Ectodermal cell (in vitro differentiated cells): Measurements from ENCODE around the gene CSMD2.
A peak's percentile ranks its signal among the peaks of the same experiment; 100 is the strongest.

Experiments used
- H3K27ac ChIP-seq: 2 replicates; pipeline ENCODE4 v1.7.0; 2013; ENCODE audit warnings: mild to moderate bottlenecking, low read depth, low read length; ENCODE audit not compliant: insufficient read depth, poor library complexity, severe bottlenecking
- H3K27me3 ChIP-seq: 2 replicates; pipeline ENCODE4 v1.7.0; 2013; ENCODE audit warnings: mild to moderate bottlenecking, low read length; ENCODE audit not compliant: insufficient read depth, control insufficient read depth, poor library complexity, severe bottlenecking
- H3K36me3 ChIP-seq: one replicate; pipeline ENCODE4 v1.7.0; 2013; ENCODE audit warnings: low read length; ENCODE audit not compliant: control insufficient read depth, insufficient read depth
- H3K4me1 ChIP-seq: one replicate; pipeline ENCODE4 v1.7.0; 2013; ENCODE audit warnings: low read length; ENCODE audit not compliant: control insufficient read depth, insufficient read depth
- H3K4me3 ChIP-seq: 2 replicates; pipeline ENCODE4 v1.7.0; 2013; ENCODE audit warnings: low read depth, low read length, control low read depth; ENCODE audit not compliant: insufficient read depth
- H3K9me3 ChIP-seq: 2 replicates; pipeline ENCODE4 v1.7.0; 2013; ENCODE audit warnings: mild to moderate bottlenecking, low read length, moderate library complexity; ENCODE audit not compliant: control insufficient read depth
- WGBS, 2 experiments: methylation state at CpG; one replicate each; pipeline ENCODE4 v1.1.7; 2013; ENCODE audit warnings: missing lambda C conversion rate in 2 of 2; 5-methylcytosine and 5-hydroxymethylcytosine counted together

CSMD2 gene

GRCh38 chr1:34178072-34178471 is 13.0 kb upstream of the CSMD2 start:
- Histone ChIP-seq H3K4me3 (no peak overlapping the region), H3K4me1 (no peaks in the 10 kb centered on the region), H3K27ac (no peak overlapping the region), H3K36me3 (no peaks in the 10 kb centered on the region), H3K27me3 (peaks cover 8% of the 10 kb centered on the region), H3K9me3 (no peaks in the 10 kb centered on the region)
- WGBS, 2 experiments: 86 to 96% methylated on average over 2 of the region's 2 CpGs

DNA sequence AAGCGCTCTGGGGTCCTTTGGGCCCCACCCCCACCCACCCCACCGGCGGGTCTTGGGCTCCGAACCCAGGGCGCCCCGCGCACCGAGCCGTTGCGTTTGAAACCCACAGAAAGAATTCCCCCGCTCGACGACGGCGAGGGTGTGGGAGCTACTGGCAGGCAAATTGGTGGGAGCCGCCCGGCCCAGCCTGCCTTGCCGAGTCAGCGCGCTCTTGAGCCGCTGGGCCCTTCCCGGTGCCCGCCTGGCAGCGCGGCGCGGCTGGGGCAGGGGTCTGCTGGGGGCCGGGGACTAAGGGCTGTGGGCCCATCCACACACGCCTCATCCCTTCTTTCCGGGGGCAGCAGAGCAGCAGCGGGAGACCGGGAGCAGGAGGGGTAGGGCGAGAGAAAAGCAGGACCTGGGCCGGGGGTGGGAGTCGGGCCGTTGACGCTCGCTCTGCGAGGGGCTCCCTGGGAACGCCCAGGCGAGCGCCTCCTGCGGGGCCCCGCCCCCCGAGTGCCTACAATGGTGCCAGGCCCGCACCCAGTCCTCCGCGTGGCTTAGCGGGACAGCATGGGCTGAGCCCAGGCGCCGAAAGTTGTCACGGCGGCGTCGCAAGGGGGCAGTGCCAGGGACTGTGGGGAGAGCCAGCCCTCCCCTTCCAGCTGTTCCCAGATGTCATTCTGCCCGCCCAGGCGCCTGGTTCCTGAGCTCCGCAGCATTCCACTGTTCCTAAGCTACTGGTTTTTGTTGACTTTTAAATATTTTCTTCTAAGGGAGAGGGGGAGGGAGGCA is 12.0 kb upstream of the CSMD2 start, which contains the start of gene C1orf94:
C1orf94 (plus strand) TSS at position 78 of the 774 bp plus-strand sequence. CDS start 883 bp downstream, outside the sequence.
- Histone ChIP-seq H3K4me3 (no peak within 1 kb of the TSS), H3K9me3 (no peaks in the 10 kb centered on the region), H3K27ac (no peak within 1 kb of the TSS), H3K4me1 (no peaks in the 10 kb centered on the region), H3K27me3 (peaks cover 8% of the 10 kb centered on the region), H3K36me3 (no peaks in the 10 kb centered on the region)
- 70 to 71% methylated on average over 56 to 58 of the region's 58 CpGs for whole genome bisulfite sequencing, 2 experiments

DNA sequence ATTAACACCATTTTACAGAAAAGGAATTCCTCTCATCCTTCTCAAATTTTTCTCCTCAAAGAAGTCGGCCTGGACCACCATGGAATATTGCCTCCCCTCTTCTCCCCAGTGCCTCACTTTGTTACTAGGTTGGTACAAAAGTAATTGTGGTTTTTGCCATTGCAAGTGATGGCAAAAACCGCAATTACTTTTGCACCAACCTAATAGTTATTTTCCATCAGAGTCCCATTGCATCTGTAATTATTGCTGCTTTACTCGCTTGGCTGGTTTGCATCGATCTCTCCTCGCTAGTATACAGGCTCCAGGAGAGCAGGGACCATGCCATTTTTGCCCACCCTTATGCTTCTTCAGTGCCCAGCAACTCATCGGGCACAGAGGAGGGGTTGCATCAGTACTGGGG is 10.7 kb upstream of the CSMD2 start:
- H3K36me3 ChIP-seq: no peaks in the 10 kb centered on the region
- H3K27ac ChIP-seq: no peak overlapping the region
- peaks cover 8% of the 10 kb centered on the region for H3K27me3 ChIP-seq
- H3K4me1 ChIP-seq: no peaks in the 10 kb centered on the region
- H3K4me3 ChIP-seq: no peak overlapping the region
- 90 to 96% methylated on average over 6 of the region's 6 CpGs for WGBS, 2 experiments
- H3K9me3 ChIP-seq: no peaks in the 10 kb centered on the region

DNA sequence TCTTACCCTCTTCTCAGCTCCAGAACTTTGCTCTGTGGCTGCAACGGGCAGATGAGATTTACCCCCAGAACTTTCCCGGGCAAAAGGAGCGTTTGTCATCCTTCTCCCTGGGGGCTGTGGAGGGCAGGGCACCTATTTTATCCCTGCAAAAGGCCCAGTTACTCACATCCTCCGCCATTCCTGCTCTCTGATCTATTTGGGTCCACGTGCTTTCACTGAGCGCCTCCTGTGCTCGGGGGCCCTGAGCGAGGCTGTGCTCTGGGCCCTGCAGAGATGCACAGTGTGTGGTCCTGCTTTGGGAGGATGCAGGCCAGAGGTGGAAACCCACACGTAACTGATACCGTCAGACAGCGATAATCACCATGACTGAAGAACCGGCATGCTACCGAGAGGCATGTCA is 2.4 kb upstream of the CSMD2 start:
- no peaks in the 10 kb centered on the region for H3K36me3 ChIP-seq
- WGBS, 2 experiments: 11 to 13% methylated on average over 13 of the region's 13 CpGs
- peaks cover 16% of the 10 kb centered on the region for H3K4me1 ChIP-seq
- peaks cover 42% of the 10 kb centered on the region for H3K27me3 ChIP-seq
- H3K9me3 ChIP-seq: no peaks in the 10 kb centered on the region
- peak overlapping the region; percentile 37 for H3K4me3 ChIP-seq
- no peak overlapping the region for H3K27ac ChIP-seq

DNA sequence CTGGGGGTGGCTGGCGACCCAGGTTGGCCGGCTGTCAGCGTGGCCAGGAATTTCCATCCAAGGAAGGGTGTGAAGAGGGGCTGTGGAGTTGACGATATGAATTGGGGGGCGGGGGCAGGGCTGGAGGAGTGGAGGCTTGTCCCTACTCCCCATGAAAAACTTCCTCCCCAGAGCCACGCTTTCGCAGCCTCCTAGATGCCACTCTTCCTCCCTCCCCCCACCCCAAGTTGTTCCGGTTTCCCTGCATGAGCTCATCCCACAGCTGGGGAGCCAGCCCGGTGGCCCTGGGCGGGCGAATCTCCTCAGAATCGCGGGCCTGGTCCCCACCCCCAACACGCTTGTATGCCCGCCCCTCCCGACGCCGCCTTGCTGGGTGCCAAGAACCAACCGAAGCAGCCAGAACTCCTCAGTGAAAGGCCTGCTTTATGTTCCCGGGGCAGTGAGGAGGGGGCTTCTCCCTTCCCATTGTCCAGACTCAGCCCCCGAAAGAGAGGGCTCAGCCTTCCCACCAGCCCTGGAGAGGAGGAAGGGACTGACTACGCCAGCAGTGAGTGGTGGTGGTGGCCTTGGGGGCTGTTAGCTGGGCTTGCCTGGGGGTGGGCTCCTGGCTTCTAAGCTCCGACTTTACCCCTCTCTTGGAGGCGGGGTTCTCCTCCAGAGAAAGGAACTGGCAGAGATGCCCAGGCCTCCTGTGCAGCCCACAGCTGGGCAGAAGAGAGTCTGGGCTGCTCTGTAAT is 1.8 kb upstream of the CSMD2 start:
- peaks cover 16% of the 10 kb centered on the region for H3K4me1 ChIP-seq
- peaks cover 42% of the 10 kb centered on the region for H3K27me3 ChIP-seq
- no peaks in the 10 kb centered on the region for H3K9me3 ChIP-seq
- H3K27ac ChIP-seq: no peak overlapping the region
- WGBS, 2 experiments: 1% methylated on average over 23 to 24 of the region's 24 CpGs
- H3K36me3 ChIP-seq: no peaks in the 10 kb centered on the region
- peak overlapping the region; percentile 37 for H3K4me3 ChIP-seq

- peak overlapping the region; percentile 37 for H3K4me3 ChIP-seq
- H3K4me1 ChIP-seq: peaks cover 16% of the 10 kb centered on the region
- no peaks in the 10 kb centered on the region for H3K9me3 ChIP-seq
- H3K27ac ChIP-seq: no peak overlapping the region
- no peaks in the 10 kb centered on the region for H3K36me3 ChIP-seq
- H3K27me3 ChIP-seq: peaks cover 42% of the 10 kb centered on the region
- 1% methylated on average over 27 of the region's 27 CpGs for WGBS, 2 experiments
Measured at GRCh38 chr1:34166191-34166624, 1.2 kb upstream of the CSMD2 start.

DNA sequence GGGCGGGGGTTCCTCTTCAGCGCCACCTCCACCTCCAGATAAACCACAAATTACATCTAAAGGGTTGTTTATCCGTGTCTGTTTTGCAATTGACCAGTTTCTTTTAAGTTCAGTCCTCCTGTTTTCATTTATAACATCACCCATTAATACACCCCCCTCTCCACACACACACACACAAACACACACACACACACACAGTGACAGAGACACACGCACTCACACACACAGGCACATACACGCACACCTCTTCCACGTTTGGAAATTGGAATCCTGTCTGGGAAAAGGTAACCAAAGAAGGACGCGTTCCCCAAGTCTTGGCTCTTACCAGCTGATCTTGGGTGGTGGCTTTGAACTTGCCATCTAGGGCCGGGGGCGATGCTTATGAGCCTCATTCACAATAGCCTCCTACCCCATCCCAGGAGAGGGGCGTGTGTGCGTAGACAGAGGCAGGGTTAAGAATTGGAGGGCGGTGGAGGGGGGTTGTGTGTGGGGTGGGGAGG is 442 bp upstream of the CSMD2 start:
- Histone ChIP-seq H3K9me3 (no peaks in the 10 kb centered on the region), H3K27me3 (peaks cover 42% of the 10 kb centered on the region), H3K27ac (no peak overlapping the region), H3K36me3 (no peaks in the 10 kb centered on the region), H3K4me1 (peaks cover 16% of the 10 kb centered on the region), H3K4me3 (peak overlapping the region; percentile 59)
- WGBS, 2 experiments: 0 to 1% methylated on average over 9 of the region's 13 CpGs

DNA sequence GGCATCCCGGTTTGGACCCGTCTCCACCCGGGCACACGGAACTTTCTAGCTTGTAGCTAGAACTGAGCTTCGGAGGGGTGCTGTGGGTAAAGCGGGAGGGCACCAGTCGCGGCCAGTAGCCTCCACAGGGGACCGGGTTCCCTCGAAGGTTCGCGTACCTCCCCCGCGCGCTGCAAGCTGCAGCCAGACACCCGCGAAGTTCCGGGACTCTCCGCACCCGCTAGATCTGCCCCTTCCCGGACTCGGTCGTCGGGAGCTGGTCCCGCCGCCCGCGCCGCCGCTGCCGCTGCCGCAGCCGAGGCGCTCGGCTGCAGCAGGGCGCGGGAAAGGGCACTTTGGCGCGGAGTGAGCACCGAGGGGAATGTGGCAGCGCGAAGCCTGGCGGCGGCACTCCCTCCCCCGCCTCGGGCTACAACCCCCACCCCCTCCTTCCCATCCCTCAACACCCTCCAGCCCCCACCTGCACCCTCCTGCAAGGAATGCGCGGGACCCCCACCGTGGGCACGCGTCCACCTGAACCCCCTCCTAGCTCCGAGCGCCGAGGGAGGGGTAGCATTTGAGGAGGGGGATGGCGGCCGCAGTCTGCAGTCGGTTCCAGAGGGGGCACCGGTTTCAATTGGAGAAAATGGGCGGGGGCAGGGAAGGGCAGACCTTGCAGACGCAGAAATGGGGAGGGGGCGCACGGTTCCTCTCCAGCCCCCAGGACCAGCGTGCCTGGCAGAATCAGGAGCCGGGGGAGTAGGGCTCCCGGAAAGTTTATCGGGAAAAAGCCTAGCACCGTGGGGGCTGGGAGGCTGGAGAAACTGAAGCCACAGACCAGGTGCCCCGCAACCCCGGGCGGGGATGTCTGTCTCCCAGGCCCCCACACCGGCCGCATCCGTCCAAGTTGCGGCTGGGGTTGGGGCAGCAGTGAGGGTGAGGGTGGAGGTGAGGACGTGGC is 968 bp downstream of the CSMD2 start:
- Histone ChIP-seq H3K36me3 (no peaks in the 10 kb centered on the region), H3K4me3 (peak overlapping the region; percentile 59), H3K27me3 (peaks cover 42% of the 10 kb centered on the region), H3K27ac (no peak overlapping the region), H3K9me3 (no peaks in the 10 kb centered on the region), H3K4me1 (peaks cover 18% of the 10 kb centered on the region)
- 0% methylated on average over 73 to 75 of the region's 75 CpGs for WGBS, 2 experiments

DNA sequence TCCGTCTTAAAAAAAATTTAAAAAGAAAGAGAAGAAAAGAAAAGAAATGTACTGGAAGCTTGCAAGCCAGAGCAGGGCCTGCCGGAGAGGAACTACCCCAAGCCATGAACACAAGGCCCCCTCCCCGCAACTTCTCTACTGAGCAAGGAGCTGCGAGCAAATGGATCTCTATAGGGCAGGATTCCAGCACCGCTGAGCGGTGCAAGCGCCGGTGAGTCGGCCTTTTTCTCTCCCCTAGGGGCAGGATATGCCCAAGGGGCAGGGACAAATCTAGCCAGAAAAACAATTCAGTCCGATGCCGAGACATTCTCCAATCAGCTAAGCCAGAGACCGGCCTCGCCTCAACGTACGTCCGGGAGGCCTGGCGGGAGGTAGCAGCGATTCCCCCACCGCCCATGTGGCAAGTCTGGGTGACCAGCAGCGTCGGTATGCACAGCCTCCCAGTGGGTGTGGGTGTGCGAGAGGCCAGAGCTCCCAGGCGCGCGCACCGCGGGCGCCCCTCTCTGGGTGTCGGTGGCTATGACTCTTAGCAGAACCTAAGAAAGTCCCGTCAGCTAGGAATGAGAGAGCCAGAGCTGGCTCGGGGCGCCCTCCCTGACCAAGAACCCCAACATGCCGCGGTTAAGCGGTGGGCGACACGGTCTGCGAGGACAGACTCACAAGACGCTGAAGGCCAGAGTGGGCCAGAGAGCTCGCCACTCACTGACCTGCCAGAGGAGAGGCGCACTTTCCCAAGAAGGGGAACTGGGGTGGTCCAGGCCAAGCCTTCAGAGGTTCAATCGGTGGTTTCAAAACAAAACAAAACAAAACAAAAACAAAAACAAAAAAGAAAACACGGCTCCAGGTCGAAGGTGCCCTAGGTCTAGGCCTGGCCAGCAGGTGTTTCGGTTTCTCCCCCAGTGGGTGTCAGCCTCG is 1.9 kb downstream of the CSMD2 start:
- Histone ChIP-seq H3K27me3 (peaks cover 42% of the 10 kb centered on the region), H3K9me3 (no peaks in the 10 kb centered on the region), H3K4me1 (peaks cover 18% of the 10 kb centered on the region), H3K27ac (no peak overlapping the region), H3K4me3 (peak overlapping the region; percentile 59), H3K36me3 (no peaks in the 10 kb centered on the region)
- WGBS, 2 experiments: 0 to 1% methylated on average over 46 of the region's 46 CpGs
